Measurements from ENCODE around the gene SELENOK.
"Not testable (repeated sequence)": the region's sequence is repeated elsewhere in the genome, so short reads cannot be mapped to it uniquely, and the experiment has no call there.

DNA sequence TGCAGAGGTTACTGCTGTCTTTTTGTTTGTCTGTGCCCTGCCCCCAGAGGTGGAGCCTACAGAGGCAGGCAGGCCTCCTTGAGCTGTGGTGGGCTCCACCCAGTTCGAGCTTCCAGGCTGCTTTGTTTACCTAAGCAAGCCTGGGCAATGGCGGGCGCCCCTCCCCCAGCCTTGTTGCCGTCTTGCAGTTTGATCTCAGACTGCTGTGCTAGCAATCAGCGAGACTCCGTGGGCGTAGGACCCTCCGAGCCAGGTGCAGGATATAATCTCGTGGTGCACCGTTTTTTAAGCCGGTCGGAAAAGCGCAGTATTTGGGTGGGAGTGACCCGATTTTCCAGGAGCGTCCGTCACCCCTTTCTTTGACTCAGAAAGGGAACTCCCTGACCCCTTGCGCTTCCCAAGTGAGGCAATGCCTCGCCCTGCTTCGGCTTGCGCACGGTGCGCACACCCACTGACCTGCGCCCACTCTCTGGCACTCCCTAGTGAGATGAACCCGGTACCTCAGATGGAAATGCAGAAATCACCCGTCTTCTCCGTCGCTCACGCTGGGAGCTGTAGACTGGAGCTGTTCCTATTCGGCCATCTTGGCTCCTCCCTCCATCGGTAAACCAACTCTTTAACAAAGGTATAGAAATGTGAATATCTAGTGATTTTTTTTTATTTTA lies 35.7 kb upstream of the SELENOK start:
- TF ChIP-seq, protein P1, sequence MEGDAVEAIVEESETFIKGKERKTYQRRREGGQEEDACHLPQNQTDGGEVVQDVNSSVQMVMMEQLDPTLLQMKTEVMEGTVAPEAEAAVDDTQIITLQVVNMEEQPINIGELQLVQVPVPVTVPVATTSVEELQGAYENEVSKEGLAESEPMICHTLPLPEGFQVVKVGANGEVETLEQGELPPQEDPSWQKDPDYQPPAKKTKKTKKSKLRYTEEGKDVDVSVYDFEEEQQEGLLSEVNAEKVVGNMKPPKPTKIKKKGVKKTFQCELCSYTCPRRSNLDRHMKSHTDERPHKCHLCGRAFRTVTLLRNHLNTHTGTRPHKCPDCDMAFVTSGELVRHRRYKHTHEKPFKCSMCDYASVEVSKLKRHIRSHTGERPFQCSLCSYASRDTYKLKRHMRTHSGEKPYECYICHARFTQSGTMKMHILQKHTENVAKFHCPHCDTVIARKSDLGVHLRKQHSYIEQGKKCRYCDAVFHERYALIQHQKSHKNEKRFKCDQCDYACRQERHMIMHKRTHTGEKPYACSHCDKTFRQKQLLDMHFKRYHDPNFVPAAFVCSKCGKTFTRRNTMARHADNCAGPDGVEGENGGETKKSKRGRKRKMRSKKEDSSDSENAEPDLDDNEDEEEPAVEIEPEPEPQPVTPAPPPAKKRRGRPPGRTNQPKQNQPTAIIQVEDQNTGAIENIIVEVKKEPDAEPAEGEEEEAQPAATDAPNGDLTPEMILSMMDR (IDR thresholded peaks at IDR 0.05) = not testable (repeated sequence)
- not testable (repeated sequence) for TF ChIP-seq POLR2A (IDR thresholded peaks at IDR 0.05)

All from body of pancreas (tissue), 4 donors.